ENCODE data around the gene VTCN1.

GRCh38 chr1:117176579-117176978 is 34.1 kb downstream of the VTCN1 start:
- TF ChIP-seq RAD21 (IDR thresholded peaks at IDR 0.05 in 1 of 2, conservative IDR thresholded peaks at IDR 0.05 in 1 of 2; ENCODE audit: low read depth in 2 of 2, low read length in 2 of 2): no peak
- no peak for TF ChIP-seq POLR2A (IDR thresholded peaks at IDR 0.05; ENCODE audit: control extremely low read depth in 1 of 2, low read depth in 2 of 2, low read length in 2 of 2)
- no peak for TF ChIP-seq ATF3 (IDR thresholded peaks at IDR 0.05; ENCODE audit: insufficient read depth, low read depth, low read length)
- TF ChIP-seq JUND (IDR thresholded peaks at IDR 0.05; ENCODE audit: low read length): no peak
- no peak for TF ChIP-seq CTCF (IDR thresholded peaks at IDR 0.05; ENCODE audit: control extremely low read depth in 1 of 3, insufficient read depth in 1 of 3, low read depth in 1 of 3, low read length in 3 of 3)
- TF ChIP-seq CREB1 (IDR thresholded peaks at IDR 0.05): no peak
- no peak for TF ChIP-seq GABPA (IDR thresholded peaks at IDR 0.05; ENCODE audit: borderline replicate concordance, insufficient read depth, low read length)
- TF ChIP-seq RBBP5 (IDR thresholded peaks at IDR 0.05; ENCODE audit: borderline replicate concordance, low read depth, low read length): no peak
- no peak for TF ChIP-seq USF2 (IDR thresholded peaks at IDR 0.05; ENCODE audit: low read length)
- TF ChIP-seq NRF1 (IDR thresholded peaks at IDR 0.05; ENCODE audit: low read depth, low read length): no peak
- no peak for TF ChIP-seq GTF2F1 (IDR thresholded peaks at IDR 0.05; ENCODE audit: borderline replicate concordance, low read depth, low read length)

All from H1 (cell line).